LNCAP (cell line): ENCODE measurements around the gene PPIL3.

Source experiments
- TF ChIP-seq, protein P1 (sequence below): fragments of 450-650 bp; IDR thresholded peaks from 2 replicates; pipeline ENCODE4 v1.5.1; 2017; ENCODE audit warnings: mild to moderate bottlenecking

PPIL3 gene

GRCh38 chr2:200905618-200906296, 16.9 kb upstream of the PPIL3 start:
- TF ChIP-seq, protein P1, sequence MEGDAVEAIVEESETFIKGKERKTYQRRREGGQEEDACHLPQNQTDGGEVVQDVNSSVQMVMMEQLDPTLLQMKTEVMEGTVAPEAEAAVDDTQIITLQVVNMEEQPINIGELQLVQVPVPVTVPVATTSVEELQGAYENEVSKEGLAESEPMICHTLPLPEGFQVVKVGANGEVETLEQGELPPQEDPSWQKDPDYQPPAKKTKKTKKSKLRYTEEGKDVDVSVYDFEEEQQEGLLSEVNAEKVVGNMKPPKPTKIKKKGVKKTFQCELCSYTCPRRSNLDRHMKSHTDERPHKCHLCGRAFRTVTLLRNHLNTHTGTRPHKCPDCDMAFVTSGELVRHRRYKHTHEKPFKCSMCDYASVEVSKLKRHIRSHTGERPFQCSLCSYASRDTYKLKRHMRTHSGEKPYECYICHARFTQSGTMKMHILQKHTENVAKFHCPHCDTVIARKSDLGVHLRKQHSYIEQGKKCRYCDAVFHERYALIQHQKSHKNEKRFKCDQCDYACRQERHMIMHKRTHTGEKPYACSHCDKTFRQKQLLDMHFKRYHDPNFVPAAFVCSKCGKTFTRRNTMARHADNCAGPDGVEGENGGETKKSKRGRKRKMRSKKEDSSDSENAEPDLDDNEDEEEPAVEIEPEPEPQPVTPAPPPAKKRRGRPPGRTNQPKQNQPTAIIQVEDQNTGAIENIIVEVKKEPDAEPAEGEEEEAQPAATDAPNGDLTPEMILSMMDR: peak; percentile 72

- TF ChIP-seq, protein P1: peak; percentile 67
Observed at GRCh38 chr2:200901459-200902072, 12.7 kb upstream of the PPIL3 start.

DNA sequence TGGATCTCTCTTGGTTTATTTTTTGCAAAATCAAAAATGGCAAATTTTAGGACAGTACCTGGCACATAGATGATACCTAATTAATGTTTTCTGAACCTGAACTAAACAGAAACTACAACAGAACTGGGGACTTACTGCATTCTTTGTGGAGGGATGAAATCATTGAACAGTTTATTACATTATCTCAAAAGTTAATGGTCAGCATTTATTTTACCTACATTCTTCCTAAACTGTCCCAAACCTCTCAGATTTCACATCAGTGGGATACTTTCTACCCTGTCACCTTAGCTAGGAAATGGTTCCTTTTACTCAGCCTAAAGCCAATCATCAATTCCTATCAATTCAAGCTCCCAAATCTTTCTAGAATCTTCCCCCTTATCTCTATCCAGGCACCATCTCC, 10.6 kb upstream of the PPIL3 start:
- TF ChIP-seq, protein P1: no peak

DNA sequence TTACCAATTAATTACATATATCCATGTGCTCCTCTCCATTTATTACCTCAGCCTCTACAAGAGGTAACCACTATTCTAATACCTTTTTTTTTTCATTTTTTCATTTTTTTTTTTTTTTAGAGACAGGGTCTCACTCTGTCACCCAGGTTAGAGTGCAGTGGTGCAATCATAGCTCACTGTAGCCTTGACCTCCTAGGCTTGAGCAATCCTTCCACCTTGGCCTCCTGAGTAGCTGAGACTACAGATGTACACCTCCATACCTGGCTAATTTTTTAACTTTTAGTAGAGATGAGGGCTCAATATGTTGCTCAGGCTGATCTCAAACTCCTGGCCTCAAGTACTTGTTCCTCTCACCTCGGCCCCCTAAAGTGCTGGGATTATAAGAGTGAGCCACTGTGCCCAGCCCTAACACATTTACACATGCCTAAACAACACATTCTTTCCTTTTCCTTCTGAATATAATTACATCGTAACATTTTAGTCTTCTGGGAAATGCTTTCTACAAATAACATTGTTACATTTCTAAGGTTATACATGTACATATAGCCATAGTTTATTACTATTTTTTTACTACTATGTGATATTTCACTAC, 10.5 kb downstream of the PPIL3 start:
- TF ChIP-seq, protein P1: no peak

GRCh38 chr2:200877443-200877842, 11.4 kb downstream of the PPIL3 start:
- TF ChIP-seq, protein P1: no peak

DNA sequence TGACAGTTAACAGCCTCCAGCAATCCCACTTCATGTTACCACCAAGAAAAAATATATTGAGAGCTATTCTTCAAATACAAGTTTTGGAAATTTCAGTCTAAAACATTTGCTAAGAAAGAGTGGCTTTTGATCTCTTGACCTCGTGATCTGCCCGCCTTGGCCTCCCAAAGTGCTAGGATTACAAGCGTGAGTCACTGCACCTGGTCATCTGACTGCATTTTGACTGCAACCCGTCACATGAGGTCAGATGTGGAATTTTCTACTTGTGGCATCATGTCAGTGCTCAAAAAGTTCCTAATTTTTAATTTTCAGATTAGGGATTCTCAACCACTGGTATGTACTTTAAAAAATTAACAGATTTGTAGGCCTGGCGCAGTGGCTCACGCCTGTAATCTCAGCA, 15.3 kb downstream of the PPIL3 start:
- TF ChIP-seq, protein P1: no peak

DNA sequence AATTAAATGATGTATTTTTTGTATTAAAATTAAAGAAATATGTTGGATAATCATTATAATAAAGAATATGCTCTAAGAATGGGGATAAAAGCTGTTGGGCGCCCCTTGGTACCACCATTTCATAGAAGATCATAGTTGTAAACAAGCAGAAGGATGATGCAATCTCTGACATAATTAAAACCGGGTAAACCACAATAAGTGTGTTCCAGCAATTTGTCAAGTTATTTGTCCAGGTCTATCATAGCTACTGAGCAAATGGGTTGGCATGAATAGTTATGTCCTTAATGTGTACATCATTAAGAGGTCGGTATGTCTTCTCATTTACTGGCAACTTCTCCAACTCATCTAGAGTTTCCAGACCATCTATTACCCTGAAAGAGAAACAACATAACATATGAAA, 17.7 kb downstream of the PPIL3 start:
- TF ChIP-seq, protein P1: no peak
